Right kidney (tissue), 9 donors: ENCODE results near the gene DGCR6.
"Not testable (repeated sequence)": the region's sequence is repeated elsewhere in the genome, so short reads cannot be mapped to it uniquely, and the experiment has no call there.

ENCODE experiments used
- DNase-seq: peaks from one replicate; pipeline ENCODE4 v3.0.0-alpha.2; 2016
- long read RNA-seq, 8 donors: transcript quantifications; one replicate each; lab custom pipeline, GENCODE V29; 2026

DGCR6 gene
- long read RNA-seq, donor 1, transcript DGCR6-208 (2 exons, 1,837 nt): minor isoform, 5 of 19 reads
- long read RNA-seq, donor 1, transcript DGCR6-201 (5 exons, 1,214 nt): major isoform, 14 of 19 reads
- long read RNA-seq, donor 1, partial matches to known transcripts: 0 of 19 reads
- long read RNA-seq, donor 1, other reads (novel, unspliced or antisense): 0 of 19 reads
- long read RNA-seq, donor 2, transcript DGCR6-201 (5 exons, 1,214 nt): major isoform, 7 of 11 reads
- long read RNA-seq, donor 2, partial matches to known transcripts: 0 of 11 reads
- long read RNA-seq, donor 2, other reads (novel, unspliced or antisense): 0 of 11 reads
- long read RNA-seq, donor 3, partial matches to known transcripts: 0 of 5 reads
- long read RNA-seq, donor 3, other reads (novel, unspliced or antisense): 0 of 5 reads
- long read RNA-seq, donor 4, transcript DGCR6-201 (5 exons, 1,214 nt): major isoform, 7 of 9 reads
- long read RNA-seq, donor 4, partial matches to known transcripts: 0 of 9 reads
- long read RNA-seq, donor 4, other reads (novel, unspliced or antisense): 0 of 9 reads
- long read RNA-seq, donor 5, transcript DGCR6-201 (5 exons, 1,214 nt): major isoform, 11 of 16 reads
- long read RNA-seq, donor 5, transcript DGCR6-208 (2 exons, 1,837 nt): minor isoform, 5 of 16 reads
- long read RNA-seq, donor 5, partial matches to known transcripts: 0 of 16 reads
- long read RNA-seq, donor 5, other reads (novel, unspliced or antisense): 0 of 16 reads
- long read RNA-seq, donor 6, transcript DGCR6-201 (5 exons, 1,214 nt): major isoform, 6 of 9 reads
- long read RNA-seq, donor 6, partial matches to known transcripts: 0 of 9 reads
- long read RNA-seq, donor 6, other reads (novel, unspliced or antisense): 0 of 9 reads
- long read RNA-seq, donor 7, transcript DGCR6-201 (5 exons, 1,214 nt): major isoform, 23 of 35 reads
- long read RNA-seq, donor 7, partial matches to known transcripts: 8 of 35 reads
- long read RNA-seq, donor 7, other reads (novel, unspliced or antisense): 0 of 35 reads
- long read RNA-seq, donor 8, partial matches to known transcripts: 0 of 3 reads
- long read RNA-seq, donor 8, other reads (novel, unspliced or antisense): 0 of 3 reads

DNA sequence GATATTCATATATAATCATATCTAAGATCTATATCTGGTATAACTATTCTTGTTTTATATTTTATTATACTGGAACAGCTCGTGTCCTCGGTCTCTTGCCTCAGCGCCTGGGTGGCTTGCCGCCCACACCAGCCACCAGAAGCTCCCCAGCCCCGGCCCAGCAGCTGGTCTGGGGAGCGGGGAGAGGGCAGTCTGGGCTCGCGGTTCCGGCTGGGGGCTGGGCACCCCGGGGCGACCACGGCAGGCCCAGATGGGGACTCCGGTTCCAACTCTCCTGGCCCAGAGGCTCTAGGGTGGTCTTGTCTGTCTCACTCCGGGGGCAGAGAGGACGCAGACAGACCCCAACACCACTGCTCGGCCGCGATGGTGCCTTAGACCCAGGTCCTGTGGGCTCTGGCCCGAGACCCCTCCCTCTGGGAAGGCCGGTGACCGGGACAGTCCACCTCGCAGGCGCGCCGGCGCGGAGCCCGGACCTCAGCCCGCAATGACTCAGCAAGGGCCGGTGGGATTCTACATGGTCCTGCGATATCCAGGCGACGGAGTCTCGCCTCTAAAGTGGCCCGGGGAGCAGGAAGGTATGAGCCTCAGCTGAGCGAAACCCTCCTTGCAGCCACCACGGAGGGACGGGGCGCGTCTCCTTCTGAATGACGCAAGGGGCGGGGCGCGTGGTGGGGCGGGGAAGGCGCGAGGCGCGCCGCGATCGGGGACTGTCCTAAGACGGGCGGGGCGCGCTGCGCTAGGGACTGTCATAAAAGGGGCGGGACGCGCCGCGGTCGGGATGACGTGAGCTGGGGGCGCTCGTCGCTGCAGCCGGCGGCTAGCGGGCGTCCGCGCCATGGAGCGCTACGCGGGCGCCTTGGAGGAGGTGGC is at the start of gene DGCR6:
Gene DGCR6 (plus strand): TSS at position 781 of the 870 bp plus-strand sequence. CDS start 55 bp downstream, at position 836.
- DNase-seq: no peak

GRCh38 chr22:18859314-18859713 is 46.8 kb upstream of the DGCR6 start:
- DNase-seq: not testable (repeated sequence)

GRCh38 chr22:18881260-18881659 is 24.9 kb upstream of the DGCR6 start:
- not testable (repeated sequence) for DNase-seq

GRCh38 chr22:18884465-18884864 is 21.7 kb upstream of the DGCR6 start:
- not testable (repeated sequence) for DNase-seq

DNA sequence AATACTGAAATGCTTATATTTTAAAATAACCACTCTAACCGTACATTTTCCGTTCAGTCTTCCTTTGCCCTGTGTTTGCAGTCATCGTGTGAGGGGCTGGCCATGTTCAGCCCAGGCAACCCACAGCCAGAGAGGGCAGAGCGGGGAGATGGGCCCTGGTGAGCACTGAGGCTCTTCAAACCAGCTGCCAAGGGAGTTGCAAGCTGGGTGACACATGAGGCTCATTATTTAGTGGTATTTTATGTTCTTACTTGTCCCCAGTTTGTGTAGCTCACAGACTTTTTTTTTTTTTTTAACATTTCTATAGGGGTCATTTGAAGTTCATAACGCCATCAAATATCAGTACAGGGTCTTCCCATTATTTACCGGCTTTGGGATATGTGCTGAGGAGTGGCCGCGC is 18.0 kb upstream of the DGCR6 start:
- no peak for DNase-seq

- not testable (repeated sequence) for DNase-seq
Measured at GRCh38 chr22:18890510-18891192, 15.5 kb upstream of the DGCR6 start.

GRCh38 chr22:18893775-18894174 is 12.3 kb upstream of the DGCR6 start:
- DNase-seq: not testable (repeated sequence)

DNA sequence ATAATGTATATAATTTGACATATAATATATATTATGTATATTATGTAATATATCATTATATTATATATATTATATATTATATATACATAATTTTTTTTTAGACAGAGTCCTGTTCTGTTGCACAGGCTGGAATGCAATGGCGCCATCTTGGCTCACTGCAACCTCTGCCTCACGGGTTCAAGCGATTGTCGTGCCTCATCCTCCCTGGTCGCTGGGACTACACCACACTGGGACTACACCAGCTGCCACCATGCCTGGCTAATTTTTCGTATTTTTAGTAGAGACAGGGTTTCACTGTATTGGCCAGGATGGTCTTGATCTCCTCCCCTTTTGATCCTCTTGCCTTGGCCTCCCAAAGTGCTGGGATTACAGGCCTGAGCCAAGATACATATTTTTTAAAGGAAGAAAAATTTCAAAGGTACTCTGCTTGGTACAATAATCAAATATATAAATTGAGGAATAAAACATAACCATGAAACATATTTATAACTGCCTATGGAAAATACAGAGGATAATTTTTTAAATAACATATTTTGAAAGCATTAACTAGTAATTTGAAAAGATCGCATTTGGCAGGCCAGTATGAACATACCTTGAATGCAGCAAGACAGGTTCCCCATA is 10.0 kb upstream of the DGCR6 start:
- not testable (repeated sequence) for DNase-seq

DNA sequence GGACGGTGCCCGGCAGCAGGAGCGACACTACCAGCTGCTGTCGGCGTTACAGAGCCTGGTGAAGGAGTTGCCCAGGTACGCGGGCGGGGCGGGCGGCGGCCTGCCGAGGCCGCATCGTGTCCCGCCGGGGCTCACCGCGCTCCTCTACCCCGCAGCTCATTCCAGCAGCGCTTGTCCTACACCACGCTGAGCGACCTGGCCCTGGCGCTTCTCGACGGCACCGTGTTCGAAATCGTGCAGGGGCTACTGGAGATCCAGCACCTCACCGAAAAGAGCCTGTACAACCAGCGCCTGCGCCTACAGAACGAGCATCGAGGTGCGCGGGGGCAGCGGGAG is 258 bp downstream of the DGCR6 start:
- not testable (repeated sequence) for DNase-seq

DNA sequence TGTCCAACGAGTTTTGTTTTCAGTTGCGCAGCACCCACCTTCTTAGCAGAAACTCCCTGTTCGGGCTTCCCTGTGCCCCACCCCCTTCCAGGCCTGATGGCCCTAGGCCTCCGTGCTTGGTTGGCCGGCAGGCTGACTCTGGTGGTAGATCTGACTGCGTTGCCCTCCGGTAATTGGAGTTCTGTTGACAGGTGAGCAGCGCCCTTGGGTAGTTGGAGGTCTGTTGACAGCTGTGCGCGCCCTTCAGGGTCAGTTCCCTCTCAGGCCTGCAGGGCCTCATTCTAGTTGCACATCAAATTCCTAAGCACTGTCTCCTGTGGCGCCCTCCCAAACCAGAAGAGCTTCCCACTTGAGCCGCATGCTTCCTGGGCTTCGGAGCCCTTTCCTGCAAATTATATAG is 776 bp downstream of the DGCR6 start:
- no peak for DNase-seq

DNA sequence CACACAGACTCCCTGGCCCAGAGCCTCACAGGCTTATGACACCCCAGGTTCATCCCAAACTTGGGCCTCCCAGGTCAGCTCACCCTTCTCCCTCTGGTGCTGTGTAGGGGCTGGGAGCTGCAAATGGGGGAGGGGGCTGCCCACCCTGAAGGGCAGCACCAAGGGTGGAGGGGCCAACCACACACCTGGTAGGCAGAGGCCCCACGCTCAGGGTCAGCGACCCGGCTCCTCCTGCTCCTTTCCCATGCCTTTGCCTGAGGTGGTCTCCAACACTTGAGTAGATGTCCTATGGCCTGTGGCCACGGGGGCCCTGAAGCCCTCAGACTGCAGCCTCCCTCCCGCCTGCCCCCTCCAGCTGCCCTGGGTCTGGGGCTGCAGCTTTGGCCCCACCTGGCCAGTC is 3.4 kb downstream of the DGCR6 start:
- DNase-seq: no peak

GRCh38 chr22:18911535-18911934 is 5.4 kb downstream of the DGCR6 start:
- DNase-seq: not testable (repeated sequence)

GRCh38 chr22:18912264-18912946 is 6.3 kb downstream of the DGCR6 start:
- not testable (repeated sequence) for DNase-seq

DNA sequence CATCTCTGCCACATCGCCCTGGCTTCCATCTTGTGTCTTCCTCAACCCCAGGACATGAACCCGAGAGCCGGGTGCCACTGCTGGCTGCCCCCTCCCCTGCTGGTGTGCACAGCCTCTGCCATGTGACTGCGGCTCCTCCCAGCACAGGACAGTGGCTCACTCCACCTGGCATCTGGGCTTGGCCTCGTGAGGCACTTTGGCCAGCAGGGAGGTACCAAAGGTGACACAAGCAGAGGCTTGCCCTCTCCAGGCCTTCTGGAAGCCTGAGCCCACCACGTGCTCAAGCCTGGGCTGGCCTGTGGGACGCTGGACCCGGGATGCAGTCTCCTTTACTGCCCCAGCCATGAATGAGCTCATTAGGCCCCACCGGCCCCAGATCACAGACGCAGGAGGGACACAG is 8.4 kb downstream of the DGCR6 start:
- DNase-seq: not testable (repeated sequence)

DNA sequence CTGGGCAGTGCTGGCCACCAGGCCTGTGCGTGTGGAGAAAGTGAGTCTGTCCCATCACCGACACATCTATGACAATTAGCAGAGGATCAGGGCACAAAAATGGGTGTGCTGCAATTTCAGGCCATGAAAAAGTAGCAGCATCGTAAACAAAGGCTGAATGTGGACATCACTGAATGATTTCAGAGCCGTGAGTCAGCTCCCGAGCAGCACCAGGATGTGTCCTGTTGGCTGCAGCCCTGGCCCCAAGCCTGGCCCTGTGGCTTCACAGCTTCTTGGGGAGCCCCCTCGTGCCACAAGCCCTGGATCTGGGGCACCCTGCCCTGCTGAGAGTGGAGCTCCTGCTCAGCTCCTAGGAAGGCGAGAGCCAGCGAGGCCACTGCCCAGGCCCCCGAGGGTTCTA is 9.4 kb downstream of the DGCR6 start:
- DNase-seq: not testable (repeated sequence)

GRCh38 chr22:18917818-18918217 is 11.7 kb downstream of the DGCR6 start:
- not testable (repeated sequence) for DNase-seq

DNA sequence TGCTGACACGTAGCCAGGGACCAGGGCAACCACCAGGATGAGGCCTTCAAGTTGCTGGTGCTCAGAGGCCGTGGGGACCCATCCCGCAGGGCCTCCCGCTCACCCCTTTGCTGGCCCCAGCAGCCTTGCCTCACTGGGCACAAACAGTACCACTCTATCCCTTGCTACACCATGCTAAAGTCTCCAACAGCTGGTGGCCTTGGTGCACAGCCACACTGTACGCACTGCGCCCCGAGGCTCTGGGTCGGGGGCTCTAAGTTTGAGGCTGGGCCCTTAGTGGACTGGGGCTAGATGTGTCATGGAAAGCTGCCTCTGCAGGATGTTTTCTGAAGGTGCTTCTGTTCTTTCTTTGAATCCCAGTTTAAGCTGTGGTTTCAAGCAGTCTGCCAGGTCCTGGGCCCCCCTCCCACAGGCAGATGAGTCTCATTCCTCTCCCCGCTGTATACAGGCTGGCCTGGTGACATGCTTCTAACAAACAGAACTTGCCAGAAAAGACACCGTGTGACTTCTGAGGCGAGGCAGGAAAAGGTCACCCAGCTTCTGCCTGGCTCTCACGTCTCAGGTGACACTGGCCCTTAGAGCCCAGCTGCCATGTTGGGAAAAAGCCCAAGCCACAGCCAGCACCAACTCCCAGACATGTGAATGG is 14.3 kb downstream of the DGCR6 start:
- not testable (repeated sequence) for DNase-seq

DNA sequence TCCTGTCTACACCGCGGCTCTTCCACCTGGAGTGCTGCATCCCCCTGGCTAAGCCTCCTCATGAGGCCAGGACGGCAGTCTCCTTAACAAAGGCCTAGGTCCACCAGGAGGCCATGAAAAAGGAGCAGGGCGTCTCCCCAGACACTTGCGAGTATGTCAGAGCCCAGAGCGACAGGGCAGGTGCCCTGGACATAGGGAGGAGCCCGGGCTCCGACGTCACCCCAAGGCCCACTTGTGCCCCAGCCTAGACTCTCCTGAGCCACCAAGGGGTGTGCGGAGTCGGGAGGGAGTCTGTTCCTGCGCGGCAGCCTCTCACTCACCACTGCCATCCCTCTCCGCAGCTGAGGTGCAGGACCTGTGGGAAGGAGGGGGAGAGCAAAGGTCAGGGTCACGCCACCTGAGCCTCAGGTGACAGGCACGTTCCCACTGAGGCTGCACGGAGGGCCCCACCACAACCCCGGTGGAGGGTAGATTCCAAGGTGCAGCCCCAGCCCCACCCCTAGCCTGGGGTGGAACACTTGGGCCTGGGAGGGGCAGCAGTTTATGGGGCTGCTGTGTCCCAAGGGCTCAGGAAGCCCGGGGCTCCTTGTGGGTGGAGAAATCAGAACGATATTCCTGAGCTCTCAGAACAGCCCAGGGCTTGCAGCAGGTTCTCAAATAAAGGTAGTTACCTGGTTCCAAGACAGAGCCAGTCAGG is 19.4 kb downstream of the DGCR6 start:
- DNase-seq: no peak

- no peak for DNase-seq
Measured at GRCh38 chr22:18927020-18927419, 20.9 kb downstream of the DGCR6 start.
